Hippocampal formation (tissue), 2 donors: ENCODE measurements around the gene SNPH.
"Not testable (repeated sequence)": the region's sequence is repeated elsewhere in the genome, so short reads cannot be mapped to it uniquely, and the experiment has no call there.

Experiments used
- DNase-seq, 2 donors: peaks; one replicate each; lab custom pipeline; 2025; lab: John Stamatoyannopoulos, UW

Gene SNPH

DNA sequence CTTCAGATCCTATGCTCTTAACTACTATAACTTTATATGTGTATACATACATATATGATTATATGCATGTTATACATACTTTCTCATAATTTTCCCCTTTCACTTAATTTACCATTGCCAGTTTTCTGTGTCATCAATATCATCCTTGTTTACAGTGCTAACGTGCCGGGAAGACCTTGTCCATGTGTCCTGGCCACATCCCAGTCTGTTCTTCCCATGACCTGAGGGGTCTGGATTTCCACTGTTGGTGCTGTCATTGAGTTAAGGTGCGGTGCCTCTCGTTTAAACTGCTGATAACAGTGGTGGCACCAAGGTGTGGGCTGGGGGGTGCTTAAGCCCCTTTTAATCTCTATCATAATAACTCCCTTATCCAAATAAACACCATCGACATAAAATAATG is 71.3 kb downstream of the SNPH start:
- no peak for DNase-seq

GRCh38 chr20:1338096-1338495 is 72.0 kb downstream of the SNPH start:
- no peak for DNase-seq

DNA sequence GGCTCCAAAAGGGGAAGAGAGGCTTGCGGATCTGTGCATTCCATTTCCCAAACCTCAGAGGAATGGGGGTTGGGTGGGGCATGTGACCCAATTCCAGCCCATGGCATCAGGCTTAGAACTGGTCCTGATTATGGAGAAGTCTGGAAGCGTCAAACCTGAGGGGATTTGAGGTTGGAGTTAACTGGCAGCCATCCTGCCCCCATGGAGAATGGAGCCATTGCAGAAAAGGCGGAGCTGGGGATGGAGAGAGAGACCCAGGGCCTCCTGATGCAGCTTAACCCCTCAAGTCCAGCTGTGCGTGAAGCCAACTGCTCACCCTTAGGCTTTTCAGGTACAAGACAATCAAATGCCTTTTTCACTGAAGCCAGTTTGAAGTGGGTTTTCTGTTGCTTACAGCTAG is 72.7 kb downstream of the SNPH start:
- DNase-seq: no peak

GRCh38 chr20:1341561-1342265 is 75.6 kb downstream of the SNPH start:
- DNase-seq: no peak

DNA sequence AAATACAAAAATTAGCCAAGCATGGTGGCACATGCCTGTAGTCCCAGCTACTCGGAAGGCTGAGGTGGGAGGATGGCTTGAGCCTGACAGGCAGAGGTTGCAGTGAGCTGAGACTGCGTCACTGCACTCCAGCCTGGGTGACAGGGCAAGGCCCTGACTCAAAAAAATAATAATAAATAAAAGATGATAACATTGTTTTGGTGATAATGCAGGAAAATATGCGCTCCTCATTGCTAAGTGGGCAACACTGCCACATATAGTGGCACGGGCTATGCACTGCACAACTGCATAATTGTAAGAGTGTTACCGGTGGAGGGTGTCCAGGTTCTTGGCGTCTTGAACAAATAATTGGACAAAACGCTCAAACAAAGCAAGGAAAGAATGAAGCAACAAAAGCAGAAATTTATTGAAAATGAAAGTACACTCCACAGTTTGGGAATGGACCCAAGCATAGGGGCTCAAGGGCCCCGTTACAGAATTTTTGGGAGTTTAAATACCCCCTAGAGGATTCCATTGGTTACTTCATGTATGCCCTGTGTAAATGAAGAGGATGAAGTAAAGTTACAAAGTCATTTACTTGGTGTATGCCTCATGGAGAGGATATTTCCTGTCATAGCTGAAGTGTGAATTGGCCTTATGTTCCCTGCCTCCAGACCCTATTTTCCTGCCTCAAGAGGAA is 77.5 kb downstream of the SNPH start:
- not testable (repeated sequence) for DNase-seq

GRCh38 chr20:1345030-1345755 is 79.1 kb downstream of the SNPH start:
- no peak for DNase-seq

- no peak for DNase-seq
Observed at GRCh38 chr20:1345756-1346093, 79.6 kb downstream of the SNPH start.

DNA sequence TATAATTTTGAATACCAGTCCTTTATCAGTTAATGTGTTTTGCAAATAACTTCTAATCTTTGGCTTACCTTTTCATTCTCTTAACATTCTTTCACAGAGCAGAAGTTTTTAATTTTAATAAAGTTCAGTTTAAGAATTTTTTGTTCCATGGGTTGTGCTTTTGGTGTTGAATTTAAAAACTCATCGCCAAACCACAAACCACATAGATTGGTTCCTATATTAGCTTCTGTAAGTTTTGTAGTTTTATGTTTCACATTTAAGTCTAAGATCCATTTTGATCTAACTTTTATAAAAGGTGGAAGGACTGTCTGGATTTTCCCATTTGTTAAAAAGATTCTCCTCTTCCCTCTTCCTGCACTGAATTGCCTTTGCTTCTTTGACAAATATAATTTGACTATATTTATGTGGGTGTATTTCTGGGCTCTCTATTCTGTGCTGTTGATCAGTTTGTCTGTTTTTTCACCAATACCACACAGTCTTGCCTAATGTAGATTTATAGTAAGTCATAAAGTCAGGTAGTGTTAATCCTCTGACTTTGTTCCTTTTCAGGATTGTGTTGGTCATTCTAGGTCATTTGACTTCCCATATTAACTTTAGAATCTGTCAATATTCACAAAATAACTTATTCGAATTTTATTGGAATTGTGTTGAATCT is 80.3 kb downstream of the SNPH start:
- no peak for DNase-seq

DNA sequence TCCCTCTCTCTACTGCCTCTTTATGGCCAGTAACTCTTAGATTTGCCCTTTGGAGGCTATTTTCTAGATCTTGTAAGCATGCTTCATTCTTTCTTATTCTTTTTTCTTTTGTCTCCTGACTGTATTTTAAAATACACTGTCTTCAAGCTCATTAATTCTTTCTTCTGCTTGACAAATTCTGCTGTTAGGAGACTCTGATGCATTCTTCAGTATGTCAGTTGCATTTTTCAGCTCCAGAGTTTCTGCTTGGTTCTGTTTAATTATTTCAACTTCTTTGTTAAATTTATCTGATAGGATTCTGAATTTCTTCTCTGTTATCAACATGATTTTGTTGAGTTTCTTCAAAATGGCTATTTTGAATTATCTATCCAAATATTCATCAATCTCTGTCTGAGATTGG is 87.9 kb downstream of the SNPH start:
- DNase-seq: no peak

GRCh38 chr20:1357921-1358671 is 92.0 kb downstream of the SNPH start:
- no peak for DNase-seq
